Lower leg skin (tissue), 4 donors: ENCODE measurements around the gene PPIP5K1. TPM values are rescaled to one million over a fixed set of nuclear protein-coding genes. Genes with fewer than 3 reads are reported as not detected.
A peak's percentile ranks its signal among the peaks of the same experiment; 100 is the strongest.

Experiments
- DNase-seq, 2 donors: peaks; one replicate each; pipeline ENCODE4 v3.0.0-alpha.2; 2019; ENCODE audit warnings: low spot score in 2 of 2
- H3K4me3 ChIP-seq: fragments of 200-600 bp; sonication (generic); 2 replicates; pipeline ENCODE4 v1.5.1; 2017; ENCODE audit warnings: mild to moderate bottlenecking, low read depth; ENCODE audit not compliant: poor library complexity, severe bottlenecking
- CTCF ChIP-seq, 3 donors: fragments of 450-650 bp; IDR thresholded peaks; one replicate each; pipeline ENCODE4 v1.5.1; 2016; ENCODE audit warnings: antibody characterized with exemption in 3 of 3, mild to moderate bottlenecking in 3 of 3, moderate library complexity in 2 of 3
- POLR2A ChIP-seq, 2 donors: fragments of 450-650 bp; IDR thresholded peaks; one replicate each; pipeline ENCODE4 v1.6.1; 2016 to 2017; ENCODE audit warnings: antibody characterized with exemption in 2 of 2, mild to moderate bottlenecking in 1 of 2, moderate library complexity in 1 of 2
- WGBS, 2 donors: methylation state at CpG; one replicate each; pipeline ENCODE4 v1.1.5; 2018; 5-methylcytosine and 5-hydroxymethylcytosine counted together
- intact Hi-C: fragments of 100-400 bp; cut with DNase I; formaldehyde crosslinking; loops from one replicate; pipeline ENCODE4 v1.15.0; 2023; ENCODE audit warnings: low total_unique reads
- total RNA-seq, 4 donors: library from RNA; depleted of rRNA; stranded (reverse); fragments of >200 nt; gene quantifications; one replicate each; pipeline ENCODE4 v1.1.0, GENCODE V29; 2016

PPIP5K1 gene
- total RNA-seq, 4 donors from 2014 or later, result 15.8 to 115 (median 20.3) TPM

DNA sequence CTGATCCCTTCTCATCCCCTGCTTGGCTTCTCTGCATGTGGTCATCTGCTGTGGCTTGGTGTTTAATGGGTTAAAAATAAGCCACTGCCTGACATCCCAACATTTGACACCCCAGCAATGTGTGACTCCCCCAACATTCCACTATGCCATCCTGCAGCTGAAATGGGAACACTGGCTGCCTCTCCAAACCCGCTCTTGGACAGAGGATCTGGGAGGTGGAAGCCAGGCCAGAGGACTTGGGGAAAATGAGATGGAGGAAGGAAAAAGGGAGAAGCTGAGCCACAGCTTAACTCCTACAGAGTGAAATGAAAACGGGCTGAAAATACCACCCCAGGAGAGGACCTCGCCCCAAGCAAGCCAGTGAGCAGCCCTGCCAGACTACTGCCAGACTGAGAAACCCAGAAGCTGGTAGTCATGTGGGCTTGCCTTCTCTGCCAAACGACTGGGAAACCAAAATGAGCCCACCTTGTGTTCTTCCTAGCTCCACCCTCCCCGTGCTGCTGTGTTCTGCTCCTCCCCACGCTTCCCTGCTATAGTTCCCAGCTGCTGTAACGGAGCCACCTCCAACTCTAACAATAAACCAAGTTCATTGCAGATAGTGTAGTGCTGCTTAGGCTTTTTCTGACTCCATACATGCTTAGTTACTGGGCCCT, 58.9 kb downstream of the PPIP5K1 start:
- 36 to 41% methylated on average over 7 of the region's 7 CpGs for WGBS, 2 donors
- no peak overlapping the region for H3K4me3 ChIP-seq
- intact Hi-C loops, result no loop called here
- peak in 1 of 2 donors; percentile 76 for DNase-seq
- TF ChIP-seq CTCF (IDR thresholded peaks at IDR 0.05) (no peak), POLR2A (IDR thresholded peaks at IDR 0.05) (no peak)

DNA sequence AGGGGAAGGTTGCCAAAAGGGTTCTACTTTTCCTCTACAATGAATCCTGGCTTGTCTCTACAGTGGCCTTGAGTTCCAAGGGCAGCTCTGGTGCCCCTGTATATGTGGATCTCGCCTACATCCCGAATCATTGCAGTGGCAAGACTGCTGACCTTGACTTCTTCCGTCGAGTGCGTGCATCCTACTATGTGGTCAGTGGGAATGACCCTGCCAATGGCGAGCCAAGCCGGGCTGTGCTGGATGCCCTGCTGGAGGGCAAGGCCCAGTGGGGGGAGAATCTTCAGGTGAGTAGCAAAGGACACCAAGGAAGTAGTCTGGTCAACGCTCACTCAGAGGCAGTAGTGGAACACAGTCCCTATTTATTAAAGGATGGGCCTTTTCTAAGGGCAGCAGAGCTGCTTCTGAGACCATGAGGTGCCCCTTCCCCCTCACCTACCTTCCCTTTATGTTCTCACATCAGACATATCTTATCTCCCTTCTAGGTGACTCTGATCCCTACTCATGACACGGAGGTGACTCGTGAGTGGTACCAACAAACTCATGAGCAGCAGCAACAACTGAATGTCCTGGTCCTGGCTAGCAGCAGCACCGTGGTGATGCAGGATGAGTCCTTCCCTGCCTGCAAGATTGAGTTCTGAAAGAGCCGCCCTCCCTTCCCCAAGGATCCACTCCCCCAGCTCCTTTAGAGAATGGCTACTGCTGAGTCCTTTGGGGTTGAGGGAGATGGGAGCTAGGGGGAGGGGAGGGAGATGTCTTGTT, 60.2 kb downstream of the PPIP5K1 start:
- DNase-seq, result peak in 1 of 2 donors; percentile 75
- WGBS, 2 donors, result 92 to 93% methylated on average over 12 of the region's 12 CpGs
- TF ChIP-seq CTCF (IDR thresholded peaks at IDR 0.05) (no peak), POLR2A (IDR thresholded peaks at IDR 0.05) (no peak)
- intact Hi-C loops, result no loop called here
- H3K4me3 ChIP-seq, result no peak overlapping the region

DNA sequence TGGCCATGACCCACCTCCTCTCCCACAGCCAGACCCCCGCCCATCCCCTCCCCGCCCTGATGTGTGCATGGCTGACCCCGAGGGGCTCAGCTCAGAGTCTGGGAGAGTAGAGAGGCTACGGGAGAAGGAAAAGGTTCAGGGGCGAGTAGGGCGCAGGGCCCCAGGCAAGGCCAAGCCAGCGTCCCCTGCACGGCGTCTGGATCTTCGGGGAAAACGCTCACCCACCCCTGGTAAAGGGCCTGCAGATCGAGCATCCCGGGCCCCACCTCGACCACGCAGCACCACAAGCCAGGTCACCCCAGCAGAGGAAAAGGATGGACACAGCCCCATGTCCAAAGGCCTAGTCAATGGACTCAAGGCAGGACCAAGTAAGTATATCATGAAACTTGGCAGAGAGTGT, 60.9 kb downstream of the PPIP5K1 start:
- WGBS, 2 donors, result 93% methylated on average over 15 of the region's 15 CpGs
- intact Hi-C loops, result no loop called here
- peak in 1 of 2 donors; percentile 79 for DNase-seq
- TF ChIP-seq CTCF (IDR thresholded peaks at IDR 0.05) (no peak), POLR2A (IDR thresholded peaks at IDR 0.05) (no peak)
- H3K4me3 ChIP-seq, result no peak overlapping the region

DNA sequence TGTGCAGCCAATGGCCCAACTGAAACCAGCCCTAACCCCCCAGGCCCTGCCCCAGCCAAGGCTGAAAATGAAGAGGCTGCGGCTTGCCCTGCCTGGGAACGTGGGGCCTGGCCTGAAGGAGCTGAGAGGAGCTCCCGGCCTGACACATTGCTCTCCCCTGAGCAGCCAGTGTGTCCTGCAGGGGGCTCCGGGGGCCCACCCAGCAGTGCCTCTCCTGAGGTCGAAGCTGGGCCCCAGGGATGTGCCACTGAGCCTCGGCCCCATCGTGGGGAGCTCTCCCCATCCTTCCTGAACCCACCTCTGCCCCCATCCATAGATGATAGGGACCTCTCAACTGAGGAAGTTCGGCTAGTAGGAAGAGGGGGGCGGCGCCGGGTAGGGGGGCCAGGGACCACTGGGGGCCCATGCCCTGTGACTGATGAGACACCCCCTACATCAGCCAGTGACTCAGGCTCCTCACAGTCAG, 61.4 kb downstream of the PPIP5K1 start:
- TF ChIP-seq CTCF (IDR thresholded peaks at IDR 0.05) (no peak), POLR2A (IDR thresholded peaks at IDR 0.05) (no peak)
- intact Hi-C loops, result no loop called here
- peak in 1 of 2 donors; percentile 82 for DNase-seq
- 81 to 96% methylated on average over 4 to 9 of the region's 11 CpGs for WGBS, 2 donors
- H3K4me3 ChIP-seq, result no peak overlapping the region

GRCh38 chr15:43527802-43528541, 62.0 kb downstream of the PPIP5K1 start:
- H3K4me3 ChIP-seq, result no peak overlapping the region
- no peak for TF ChIP-seq CTCF (IDR thresholded peaks at IDR 0.05)
- no peak for TF ChIP-seq POLR2A (IDR thresholded peaks at IDR 0.05)
- intact Hi-C loops, result no loop called here
- no peak for DNase-seq
- 85% methylated on average over 9 to 12 of the region's 12 CpGs for WGBS, 2 donors
